ENCODE data around the gene PDILT.
A peak's percentile ranks its signal among the peaks of the same experiment; 100 is the strongest.
"Not testable (repeated sequence)": the region's sequence is repeated elsewhere in the genome, so short reads cannot be mapped to it uniquely, and the experiment has no call there.

Gene PDILT, protein sequence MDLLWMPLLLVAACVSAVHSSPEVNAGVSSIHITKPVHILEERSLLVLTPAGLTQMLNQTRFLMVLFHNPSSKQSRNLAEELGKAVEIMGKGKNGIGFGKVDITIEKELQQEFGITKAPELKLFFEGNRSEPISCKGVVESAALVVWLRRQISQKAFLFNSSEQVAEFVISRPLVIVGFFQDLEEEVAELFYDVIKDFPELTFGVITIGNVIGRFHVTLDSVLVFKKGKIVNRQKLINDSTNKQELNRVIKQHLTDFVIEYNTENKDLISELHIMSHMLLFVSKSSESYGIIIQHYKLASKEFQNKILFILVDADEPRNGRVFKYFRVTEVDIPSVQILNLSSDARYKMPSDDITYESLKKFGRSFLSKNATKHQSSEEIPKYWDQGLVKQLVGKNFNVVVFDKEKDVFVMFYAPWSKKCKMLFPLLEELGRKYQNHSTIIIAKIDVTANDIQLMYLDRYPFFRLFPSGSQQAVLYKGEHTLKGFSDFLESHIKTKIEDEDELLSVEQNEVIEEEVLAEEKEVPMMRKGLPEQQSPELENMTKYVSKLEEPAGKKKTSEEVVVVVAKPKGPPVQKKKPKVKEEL

GRCh38 chr16:20404637-20405036 is at the start of gene PDILT:
TSS of gene PDILT (minus strand) at chr16:20404737. CDS start at chr16:20399300, 5,437 bp downstream.
- no peak for DNase-seq

- DNase-seq, result not testable (repeated sequence)
These were observed 49.1 kb upstream of the PDILT start for GRCh38 chr16:20453633-20454032.

DNA sequence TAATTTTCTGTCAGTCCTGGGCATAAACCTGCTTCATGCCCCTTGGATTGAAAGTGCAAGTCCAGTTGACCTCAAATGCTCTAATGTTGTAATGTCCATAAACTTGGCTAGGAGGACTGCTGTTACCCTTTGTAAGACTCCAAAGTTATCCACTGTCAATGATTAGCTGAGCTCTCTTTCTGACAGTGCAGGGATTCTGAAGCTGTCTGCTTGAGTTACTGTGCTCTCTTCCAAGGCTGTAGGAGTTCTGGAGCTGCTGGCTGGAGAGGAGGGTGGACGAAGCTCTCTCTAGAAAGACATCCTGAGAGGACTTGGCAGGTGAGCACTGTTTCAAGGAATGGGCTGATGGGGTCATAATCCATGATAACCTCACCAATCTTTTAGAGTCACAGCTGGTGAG is 46.8 kb upstream of the PDILT start, which contains the start of gene ACSM2A:
ACSM2A (plus strand) TSS at position 158 of the 400 bp plus-strand sequence. CDS start 8,594 bp downstream, outside the sequence.
- not testable (repeated sequence) for DNase-seq

GRCh38 chr16:20446652-20447393 is 42.3 kb upstream of the PDILT start:
- DNase-seq, result not testable (repeated sequence)

DNA sequence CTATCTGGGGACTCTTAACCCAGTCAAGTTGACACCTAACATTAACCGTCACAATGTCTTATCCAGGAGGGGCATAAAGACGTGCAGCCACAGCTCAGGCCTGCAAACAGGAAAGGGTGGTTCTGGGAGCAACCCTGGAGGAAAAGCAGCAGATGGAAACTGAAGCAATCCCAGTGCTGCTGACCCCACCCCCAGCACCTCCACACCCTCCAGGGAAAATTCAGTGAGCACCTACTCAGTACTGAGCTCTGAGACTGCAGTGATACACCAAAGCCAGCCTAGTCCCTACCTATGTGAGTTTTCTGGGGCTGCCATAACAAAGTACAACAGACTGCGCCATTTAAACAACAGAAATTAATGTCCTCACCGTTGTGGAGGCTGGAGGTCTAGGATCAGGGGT is 37.3 kb upstream of the PDILT start:
- not testable (repeated sequence) for DNase-seq

GRCh38 chr16:20441191-20441590 is 36.7 kb upstream of the PDILT start:
- DNase-seq, result no peak

DNA sequence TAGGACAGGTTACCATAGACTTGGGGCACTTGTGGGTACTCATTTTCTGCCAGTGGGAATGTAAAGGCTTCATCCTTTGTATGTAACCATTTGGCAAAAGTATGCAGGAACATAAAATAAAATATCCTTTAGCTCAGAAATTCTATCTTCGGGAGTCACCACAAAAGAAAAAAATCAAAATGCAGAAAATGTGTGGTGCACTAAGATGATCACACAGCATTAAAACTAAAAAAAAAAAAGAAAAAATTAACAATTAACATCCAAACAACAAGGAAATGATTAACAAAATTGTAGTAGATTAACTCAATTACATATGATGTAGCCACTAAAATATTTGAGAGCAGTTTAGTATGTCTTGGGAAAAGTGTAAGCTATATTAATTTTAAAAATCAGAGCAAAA is 36.2 kb upstream of the PDILT start:
- DNase-seq, result not testable (repeated sequence)

DNA sequence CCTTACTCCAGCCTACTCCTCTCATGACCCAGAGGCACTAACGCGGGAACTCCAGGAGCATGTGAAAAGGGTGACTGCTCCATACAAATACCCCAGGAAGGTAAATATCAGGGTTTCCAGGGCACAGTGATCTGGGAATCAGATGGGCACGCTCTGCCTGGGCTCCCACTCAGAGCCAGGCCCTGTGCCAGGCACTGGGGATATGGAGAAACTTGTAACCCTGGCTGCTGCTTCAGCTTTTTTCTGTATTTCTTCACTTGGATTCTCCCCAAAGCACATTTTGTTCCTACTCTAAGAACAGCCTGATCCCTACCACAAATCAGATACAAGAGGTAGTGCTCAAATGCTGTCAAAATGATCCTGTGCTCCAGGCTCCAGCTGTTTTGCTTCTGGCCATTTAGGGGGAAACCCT is 35.3 kb upstream of the PDILT start:
- not testable (repeated sequence) for DNase-seq

GRCh38 chr16:20438950-20439349 is 34.4 kb upstream of the PDILT start:
- not testable (repeated sequence) for DNase-seq

DNA sequence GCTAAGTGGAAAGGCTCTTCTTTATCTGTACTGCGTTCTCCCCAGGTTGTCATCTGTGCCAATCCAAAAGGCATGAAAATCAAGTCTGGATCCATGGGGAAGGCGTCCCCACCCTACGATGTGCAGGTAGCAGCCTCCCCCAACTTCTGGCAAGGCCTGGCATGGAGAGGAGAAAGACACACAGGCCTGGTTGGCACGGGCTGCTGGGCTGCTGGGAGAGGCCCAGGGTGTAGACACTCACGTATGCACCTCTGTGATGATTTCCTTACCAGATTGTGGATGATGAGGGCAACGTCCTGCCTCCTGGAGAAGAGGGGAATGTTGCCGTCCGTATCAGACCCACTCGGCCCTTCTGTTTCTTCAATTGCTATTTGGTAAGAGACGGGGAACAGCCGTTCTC is 26.4 kb upstream of the PDILT start:
- no peak for DNase-seq

DNA sequence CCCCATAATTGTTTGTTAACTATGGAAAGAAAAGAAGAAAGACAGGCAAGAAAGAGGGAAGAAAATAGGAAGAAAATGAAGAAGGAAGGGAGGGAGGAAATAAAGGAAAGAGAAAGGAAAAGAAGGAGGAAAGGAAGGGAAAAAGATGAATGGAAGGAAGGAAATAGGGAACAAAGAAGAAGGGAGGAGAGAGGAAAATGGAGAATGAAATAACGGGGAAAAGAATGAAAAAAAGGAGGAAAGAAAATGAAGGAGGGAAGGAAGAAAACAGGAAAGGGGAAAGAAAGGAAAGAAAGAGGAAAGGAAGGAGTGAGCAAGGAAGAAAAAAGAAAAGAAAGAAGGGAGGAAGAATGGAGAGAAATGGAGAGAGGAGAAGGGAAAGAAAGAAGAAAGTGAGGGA is 25.9 kb upstream of the PDILT start:
- DNase-seq, result not testable (repeated sequence)

DNA sequence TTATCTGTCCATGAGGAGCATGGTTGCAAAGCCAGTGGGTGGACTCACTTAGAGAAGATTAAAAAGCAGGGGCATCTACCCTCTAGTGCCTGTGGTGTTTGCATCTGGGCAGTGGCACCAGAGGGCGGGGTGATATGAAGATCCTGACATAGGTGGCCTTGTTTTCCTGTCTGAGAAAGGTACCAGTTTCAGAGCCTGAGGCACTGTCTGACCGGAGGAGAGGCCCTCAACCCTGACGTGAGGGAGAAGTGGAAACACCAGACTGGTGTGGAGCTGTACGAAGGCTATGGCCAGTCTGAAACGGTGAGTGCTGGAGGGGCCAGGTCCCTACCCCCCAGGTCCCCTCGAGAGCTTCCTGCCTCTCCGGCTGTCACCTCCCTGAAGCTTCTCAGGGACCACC is 25.0 kb upstream of the PDILT start:
- not testable (repeated sequence) for DNase-seq

GRCh38 chr16:20427401-20427797 is 22.9 kb upstream of the PDILT start:
- not testable (repeated sequence) for DNase-seq

GRCh38 chr16:20424129-20424866 is 19.8 kb upstream of the PDILT start:
- DNase-seq, result no peak

GRCh38 chr16:20423772-20424128 is 19.2 kb upstream of the PDILT start:
- not testable (repeated sequence) for DNase-seq

- DNase-seq, result not testable (repeated sequence)
These were observed 17.2 kb upstream of the PDILT start for GRCh38 chr16:20421748-20422147.

DNA sequence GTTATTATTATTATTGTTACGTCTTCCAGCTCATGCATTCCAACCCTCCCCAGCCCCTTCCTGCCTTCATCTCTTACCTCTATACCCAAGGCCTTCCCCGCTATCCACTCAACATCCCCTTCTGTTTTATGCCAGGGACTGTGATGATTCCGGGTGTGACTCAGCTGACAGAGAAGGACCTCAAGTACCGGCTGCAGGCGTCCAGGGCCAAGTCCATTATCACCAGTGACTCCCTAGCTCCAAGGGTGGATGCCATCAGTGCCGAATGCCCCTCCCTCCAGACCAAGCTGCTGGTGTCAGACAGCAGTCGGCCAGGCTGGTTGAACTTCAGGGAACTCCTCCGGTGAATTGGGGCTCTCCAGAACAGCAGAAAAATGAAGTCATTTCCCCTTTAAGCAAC is 14.6 kb upstream of the PDILT start:
- DNase-seq, result not testable (repeated sequence)

DNA sequence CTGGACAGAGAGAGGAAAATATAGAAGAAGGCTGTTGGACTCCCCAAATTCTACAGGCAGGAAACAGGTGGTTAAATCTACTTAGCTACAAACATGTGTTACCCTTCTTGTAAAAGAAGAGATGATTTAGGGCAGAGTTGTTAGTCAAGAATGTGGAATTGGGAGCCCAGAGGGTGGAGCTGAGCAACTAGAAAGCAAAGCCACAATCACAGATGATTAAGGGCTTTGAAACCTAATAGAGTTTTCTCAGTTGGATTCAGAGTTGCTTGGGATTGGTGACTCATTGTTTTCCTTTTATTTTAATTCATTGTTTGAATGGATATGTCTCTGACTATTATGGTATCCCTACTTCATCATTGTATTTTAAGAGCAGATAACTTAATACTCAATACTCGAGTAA is 11.0 kb upstream of the PDILT start:
- DNase-seq, result no peak

- DNase-seq, result no peak
These were observed 6.5 kb upstream of the PDILT start for GRCh38 chr16:20411055-20411454.

DNA sequence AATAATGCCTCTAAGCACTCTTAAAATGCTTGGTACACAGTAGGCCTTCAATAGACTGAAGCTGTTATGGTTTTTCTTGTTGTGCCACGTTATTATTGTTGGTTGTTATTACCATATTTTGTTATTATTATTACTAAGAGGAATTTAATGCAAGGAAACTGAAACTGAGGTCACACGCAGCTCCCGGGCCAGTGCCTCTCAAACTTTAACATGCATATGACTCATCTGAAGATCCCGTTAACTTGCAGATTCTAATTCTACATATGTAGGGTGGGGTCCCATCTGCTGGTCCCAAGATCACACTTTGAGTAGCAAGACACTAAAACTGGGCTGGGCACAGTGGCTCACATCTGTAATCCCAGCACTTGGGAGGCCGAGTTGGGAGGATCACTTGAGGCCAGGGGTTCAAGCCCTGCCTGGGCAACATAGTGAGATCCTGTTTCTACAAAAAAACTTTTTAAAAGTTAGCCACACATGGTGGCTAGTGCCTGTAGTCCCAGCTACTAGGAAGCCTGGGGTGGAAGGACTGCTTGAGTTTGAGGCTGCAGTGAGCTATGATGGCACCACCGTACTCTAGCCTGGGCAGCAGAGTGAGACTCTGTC is 5.7 kb upstream of the PDILT start:
- DNase-seq, result peak in 1 of 2 donors; percentile 27

- no peak for DNase-seq
These were observed 5.0 kb upstream of the PDILT start, which contains the start of gene ACSM5 for GRCh38 chr16:20409398-20410120. TSS of gene ACSM5 (plus strand) at chr16:20409534. CDS start at chr16:20411485, 1,951 bp downstream.

DNA sequence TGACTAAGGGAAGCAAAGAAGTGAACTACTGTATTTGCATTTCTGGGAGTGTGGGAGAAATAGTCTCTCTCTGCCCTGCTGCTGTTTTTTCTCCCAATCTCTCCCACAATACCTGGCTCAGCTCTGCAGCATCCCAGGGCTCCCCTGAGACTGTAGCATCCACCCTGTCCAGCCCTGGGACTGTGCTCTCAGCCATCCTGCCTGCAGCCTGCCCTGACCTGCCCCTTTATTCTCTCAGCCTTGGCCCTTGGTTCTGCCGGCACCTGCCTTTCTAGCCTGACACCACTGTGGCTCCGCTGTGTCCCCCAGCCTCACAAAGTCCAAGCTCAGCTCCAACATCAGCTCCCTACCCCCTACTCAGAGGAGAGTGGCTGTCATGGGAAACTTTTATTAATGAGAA is 1.9 kb downstream of the PDILT start:
- no peak for DNase-seq
